ENCODE data around the gene WAS. TPM values are rescaled to one million over a fixed set of nuclear protein-coding genes. Genes with fewer than 3 reads are reported as not detected.

The WAS gene
- total RNA-seq, 1 experiment from 2014 or later: 0.79 TPM

DNA sequence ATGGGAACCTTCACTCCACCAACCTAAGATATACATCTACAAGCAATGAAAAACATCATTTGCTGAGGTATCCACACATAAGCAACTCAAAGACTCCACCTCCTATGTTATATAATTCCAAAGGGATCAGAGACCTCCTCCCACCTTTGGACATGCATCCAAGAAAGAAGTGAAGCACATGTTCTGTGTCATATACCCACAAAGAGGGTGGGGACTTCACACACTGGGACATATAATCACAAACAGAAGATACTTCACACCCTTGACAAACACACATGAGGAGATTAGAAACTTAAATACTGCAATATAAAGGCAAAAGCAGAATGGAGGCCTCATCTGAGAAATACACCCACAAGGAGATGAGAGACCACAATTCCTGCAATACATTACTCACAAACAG, 38.3 kb downstream of the WAS start:
- H3K9me3 Mint-ChIP-seq: no peaks in the 10 kb centered on the region
- H3K27ac Mint-ChIP-seq: no peak overlapping the region
- TF ChIP-seq STAT6 (CRISPR knock-in tag; conservative IDR thresholded peaks at IDR 0.05; ENCODE audit: low read depth) (no peak), USF1 (CRISPR knock-in tag; IDR thresholded peaks at IDR 0.05) (no peak)
- TF ChIP-seq, protein P1, sequence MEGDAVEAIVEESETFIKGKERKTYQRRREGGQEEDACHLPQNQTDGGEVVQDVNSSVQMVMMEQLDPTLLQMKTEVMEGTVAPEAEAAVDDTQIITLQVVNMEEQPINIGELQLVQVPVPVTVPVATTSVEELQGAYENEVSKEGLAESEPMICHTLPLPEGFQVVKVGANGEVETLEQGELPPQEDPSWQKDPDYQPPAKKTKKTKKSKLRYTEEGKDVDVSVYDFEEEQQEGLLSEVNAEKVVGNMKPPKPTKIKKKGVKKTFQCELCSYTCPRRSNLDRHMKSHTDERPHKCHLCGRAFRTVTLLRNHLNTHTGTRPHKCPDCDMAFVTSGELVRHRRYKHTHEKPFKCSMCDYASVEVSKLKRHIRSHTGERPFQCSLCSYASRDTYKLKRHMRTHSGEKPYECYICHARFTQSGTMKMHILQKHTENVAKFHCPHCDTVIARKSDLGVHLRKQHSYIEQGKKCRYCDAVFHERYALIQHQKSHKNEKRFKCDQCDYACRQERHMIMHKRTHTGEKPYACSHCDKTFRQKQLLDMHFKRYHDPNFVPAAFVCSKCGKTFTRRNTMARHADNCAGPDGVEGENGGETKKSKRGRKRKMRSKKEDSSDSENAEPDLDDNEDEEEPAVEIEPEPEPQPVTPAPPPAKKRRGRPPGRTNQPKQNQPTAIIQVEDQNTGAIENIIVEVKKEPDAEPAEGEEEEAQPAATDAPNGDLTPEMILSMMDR (IDR thresholded peaks at IDR 0.05): no peak
- TF ChIP-seq, protein P2, sequence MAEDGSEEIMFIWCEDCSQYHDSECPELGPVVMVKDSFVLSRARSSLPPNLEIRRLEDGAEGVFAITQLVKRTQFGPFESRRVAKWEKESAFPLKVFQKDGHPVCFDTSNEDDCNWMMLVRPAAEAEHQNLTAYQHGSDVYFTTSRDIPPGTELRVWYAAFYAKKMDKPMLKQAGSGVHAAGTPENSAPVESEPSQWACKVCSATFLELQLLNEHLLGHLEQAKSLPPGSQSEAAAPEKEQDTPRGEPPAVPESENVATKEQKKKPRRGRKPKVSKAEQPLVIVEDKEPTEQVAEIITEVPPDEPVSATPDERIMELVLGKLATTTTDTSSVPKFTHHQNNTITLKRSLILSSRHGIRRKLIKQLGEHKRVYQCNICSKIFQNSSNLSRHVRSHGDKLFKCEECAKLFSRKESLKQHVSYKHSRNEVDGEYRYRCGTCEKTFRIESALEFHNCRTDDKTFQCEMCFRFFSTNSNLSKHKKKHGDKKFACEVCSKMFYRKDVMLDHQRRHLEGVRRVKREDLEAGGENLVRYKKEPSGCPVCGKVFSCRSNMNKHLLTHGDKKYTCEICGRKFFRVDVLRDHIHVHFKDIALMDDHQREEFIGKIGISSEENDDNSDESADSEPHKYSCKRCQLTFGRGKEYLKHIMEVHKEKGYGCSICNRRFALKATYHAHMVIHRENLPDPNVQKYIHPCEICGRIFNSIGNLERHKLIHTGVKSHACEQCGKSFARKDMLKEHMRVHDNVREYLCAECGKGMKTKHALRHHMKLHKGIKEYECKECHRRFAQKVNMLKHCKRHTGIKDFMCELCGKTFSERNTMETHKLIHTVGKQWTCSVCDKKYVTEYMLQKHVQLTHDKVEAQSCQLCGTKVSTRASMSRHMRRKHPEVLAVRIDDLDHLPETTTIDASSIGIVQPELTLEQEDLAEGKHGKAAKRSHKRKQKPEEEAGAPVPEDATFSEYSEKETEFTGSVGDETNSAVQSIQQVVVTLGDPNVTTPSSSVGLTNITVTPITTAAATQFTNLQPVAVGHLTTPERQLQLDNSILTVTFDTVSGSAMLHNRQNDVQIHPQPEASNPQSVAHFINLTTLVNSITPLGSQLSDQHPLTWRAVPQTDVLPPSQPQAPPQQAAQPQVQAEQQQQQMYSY (CRISPR knock-in tag; IDR thresholded peaks at IDR 0.05): no peak
- CTCF ChIA-PET: no interaction called here
- no peaks in the 10 kb centered on the region; the same call in 1 of the 2 replicates for H3K36me3 Mint-ChIP-seq
- H3K4me1 Mint-ChIP-seq: no peaks in the 10 kb centered on the region
- no peak for ATAC-seq
- DNase-seq (ENCODE audit: low spot score): no peak
- H3K4me3 Mint-ChIP-seq: no peak overlapping the region
- H3K27me3 Mint-ChIP-seq (ENCODE audit: low read depth): peaks cover 12% of the 10 kb centered on the region
- POLR2A ChIA-PET: no interaction called here

DNA sequence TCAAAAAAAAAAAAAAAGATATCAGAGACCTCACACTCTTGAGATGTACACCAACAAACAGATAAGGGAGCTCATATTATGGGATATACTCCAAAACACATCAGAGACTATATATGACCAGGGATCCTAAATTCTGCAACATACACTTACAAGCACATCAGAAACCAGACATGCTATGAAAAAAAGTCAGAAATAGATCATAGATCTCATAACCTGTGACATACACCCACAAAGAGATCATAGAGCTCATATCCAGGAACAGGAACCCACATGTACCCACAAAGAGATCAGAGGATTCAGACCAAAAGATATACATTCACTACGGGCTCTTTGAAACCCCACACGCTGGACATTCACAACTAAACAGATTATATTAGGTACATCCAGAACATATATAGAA, 43.0 kb downstream of the WAS start:
- H3K36me3 Mint-ChIP-seq: no peaks in the 10 kb centered on the region; the same call in 1 of the 2 replicates
- no peaks in the 10 kb centered on the region for H3K9me3 Mint-ChIP-seq
- ChIA-PET CTCF (no interaction called here), POLR2A (no interaction called here)
- no peaks in the 10 kb centered on the region for H3K4me1 Mint-ChIP-seq
- peaks cover 3% of the 10 kb centered on the region; the same call in 1 of the 2 replicates for H3K27me3 Mint-ChIP-seq (ENCODE audit: low read depth)
- ATAC-seq (no peak), DNase-seq (ENCODE audit: low spot score) (no peak)
- H3K4me3 Mint-ChIP-seq: no peak overlapping the region
- no peak overlapping the region for H3K27ac Mint-ChIP-seq
- TF ChIP-seq ATF1 (CRISPR knock-in tag; IDR thresholded peaks at IDR 0.05) (no peak), HMGA2 (CRISPR knock-in tag; IDR thresholded peaks at IDR 0.05) (no peak), JAZF1 (CRISPR knock-in tag; IDR thresholded peaks at IDR 0.05) (no peak), USF1 (CRISPR knock-in tag; IDR thresholded peaks at IDR 0.05) (no peak), CREB1 (CRISPR knock-in tag; IDR thresholded peaks at IDR 0.05) (no peak), CREM (CRISPR knock-in tag; IDR thresholded peaks at IDR 0.05) (no peak), RELA (CRISPR knock-in tag; IDR thresholded peaks at IDR 0.05; ENCODE audit: borderline replicate concordance) (no peak), SMAD3 (CRISPR knock-in tag; IDR thresholded peaks at IDR 0.05; ENCODE audit: borderline replicate concordance) (no peak), ZNF532 (CRISPR knock-in tag; IDR thresholded peaks at IDR 0.05; ENCODE audit: borderline replicate concordance) (no peak)
- TF ChIP-seq, protein P3, sequence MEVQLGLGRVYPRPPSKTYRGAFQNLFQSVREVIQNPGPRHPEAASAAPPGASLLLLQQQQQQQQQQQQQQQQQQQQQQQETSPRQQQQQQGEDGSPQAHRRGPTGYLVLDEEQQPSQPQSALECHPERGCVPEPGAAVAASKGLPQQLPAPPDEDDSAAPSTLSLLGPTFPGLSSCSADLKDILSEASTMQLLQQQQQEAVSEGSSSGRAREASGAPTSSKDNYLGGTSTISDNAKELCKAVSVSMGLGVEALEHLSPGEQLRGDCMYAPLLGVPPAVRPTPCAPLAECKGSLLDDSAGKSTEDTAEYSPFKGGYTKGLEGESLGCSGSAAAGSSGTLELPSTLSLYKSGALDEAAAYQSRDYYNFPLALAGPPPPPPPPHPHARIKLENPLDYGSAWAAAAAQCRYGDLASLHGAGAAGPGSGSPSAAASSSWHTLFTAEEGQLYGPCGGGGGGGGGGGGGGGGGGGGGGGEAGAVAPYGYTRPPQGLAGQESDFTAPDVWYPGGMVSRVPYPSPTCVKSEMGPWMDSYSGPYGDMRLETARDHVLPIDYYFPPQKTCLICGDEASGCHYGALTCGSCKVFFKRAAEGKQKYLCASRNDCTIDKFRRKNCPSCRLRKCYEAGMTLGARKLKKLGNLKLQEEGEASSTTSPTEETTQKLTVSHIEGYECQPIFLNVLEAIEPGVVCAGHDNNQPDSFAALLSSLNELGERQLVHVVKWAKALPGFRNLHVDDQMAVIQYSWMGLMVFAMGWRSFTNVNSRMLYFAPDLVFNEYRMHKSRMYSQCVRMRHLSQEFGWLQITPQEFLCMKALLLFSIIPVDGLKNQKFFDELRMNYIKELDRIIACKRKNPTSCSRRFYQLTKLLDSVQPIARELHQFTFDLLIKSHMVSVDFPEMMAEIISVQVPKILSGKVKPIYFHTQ (CRISPR knock-in tag; IDR thresholded peaks at IDR 0.05): no peak
- TF ChIP-seq, protein P1 (IDR thresholded peaks at IDR 0.05): no peak

Data from WTC11 (cell line).